Sigmoid colon (tissue), 7 donors: ENCODE data around the gene EFCAB5. TPM values are rescaled to one million over a fixed set of nuclear protein-coding genes. Genes with fewer than 3 reads are reported as not detected.
"Not testable (repeated sequence)": the region's sequence is repeated elsewhere in the genome, so short reads cannot be mapped to it uniquely, and the experiment has no call there.

Experiments used
- DNase-seq: peaks from one replicate; pipeline ENCODE4 v3.0.0-alpha.2; 2019
- H3K27ac ChIP-seq, 4 donors: fragments of 200-600 bp; sonication (generic); one replicate each; pipeline ENCODE4 v1.5.1; 2016 to 2019; ENCODE audit warnings: mild to moderate bottlenecking in 1 of 4
- H3K27me3 ChIP-seq, 3 donors: fragments of 200-600 bp; sonication (generic); one replicate each; pipeline ENCODE4 v1.5.1; 2019; ENCODE audit warnings: mild to moderate bottlenecking in 1 of 3
- H3K36me3 ChIP-seq, 4 donors: fragments of 200-600 bp; sonication (generic); one replicate each; pipeline ENCODE4 v1.5.1; 2016 to 2019
- H3K4me1 ChIP-seq, 4 donors: fragments of 200-600 bp; sonication (generic); one replicate each; pipeline ENCODE4 v1.5.1; 2017 to 2019
- H3K4me3 ChIP-seq, 4 donors: fragments of 200-600 bp; sonication (generic); one replicate each; pipeline ENCODE4 v1.5.1; 2017 to 2019; ENCODE audit warnings: mild to moderate bottlenecking in 2 of 4, moderate library complexity in 1 of 4
- H3K9me3 ChIP-seq, 4 donors: fragments of 200-600 bp in 3 of 4; sonication (generic) in 3 of 4; one replicate each; pipeline versions ENCODE4 v1.5.1 to v1.6.1; 2013 to 2019
- EP300 ChIP-seq, 4 donors: sonication (generic); formaldehyde crosslinking; IDR thresholded peaks; one replicate each; pipeline ENCODE4 v1.6.1; 2017; ENCODE audit warnings: antibody characterized with exemption in 4 of 4
- POLR2A ChIP-seq, 2 donors: fragments of 450-650 bp; IDR thresholded peaks; one replicate each; pipeline ENCODE4 v1.6.1; 2016; ENCODE audit warnings: antibody characterized with exemption in 2 of 2, mild to moderate bottlenecking in 2 of 2, moderate library complexity in 2 of 2
- POLR2AphosphoS5 ChIP-seq, 4 donors: sonication (generic); formaldehyde crosslinking; IDR thresholded peaks; one replicate each; pipeline ENCODE4 v1.6.1; 2017; ENCODE audit warnings: antibody characterized with exemption in 4 of 4
- WGBS, 2 donors: extraction: QIAGEN DNeasy Blood & Tissue Kit; methylation state at CpG; one replicate each; pipeline ENCODE4 v1.1.7; 2013; 5-methylcytosine and 5-hydroxymethylcytosine counted together
- intact Hi-C: fragments of 100-400 bp; cut with DNase I; formaldehyde crosslinking; loops from one replicate; pipeline ENCODE4 v1.15.1; 2023
- polyA plus RNA-seq, 3 donors: library from polyadenylated mRNA; stranded (reverse); fragments of 200-250 nt; gene quantifications; one replicate each; pipeline ENCODE4 v1.2.3, GENCODE V29; 2013
- total RNA-seq, 4 donors: library from RNA; depleted of rRNA; stranded (reverse); fragments of >200 nt; gene quantifications; one replicate each; pipeline ENCODE4 v1.1.0, GENCODE V29; 2016
- TF ChIP-seq, protein P1 (sequence below), 4 experiments: fragments of 450-650 bp in 3 of 4; fragments of 200-600 bp in 1 of 4; IDR thresholded peaks; one replicate each; pipeline ENCODE4 v1.5.1; 2016 to 2019; ENCODE audit warnings: antibody characterized with exemption in 4 of 4, mild to moderate bottlenecking in 3 of 4, moderate library complexity in 2 of 4
- donor health status: healthy with polysubstance abuse.
- donor health status: Bipolar disorder and iron deficiency.
- donor health status: healthy.

EFCAB5 gene
- total and polyA plus RNA-seq, 7 donors, result 0.14 to 3.2 (median 0.51) TPM; not detected in 1

GRCh38 chr17:30031214-30031869, 89.9 kb downstream of the EFCAB5 start:
- TF ChIP-seq POLR2AphosphoS5 (IDR thresholded peaks at IDR 0.05) (no peak), POLR2A (IDR thresholded peaks at IDR 0.05) (no peak), EP300 (IDR thresholded peaks at IDR 0.05) (no peak)
- TF ChIP-seq, protein P1, sequence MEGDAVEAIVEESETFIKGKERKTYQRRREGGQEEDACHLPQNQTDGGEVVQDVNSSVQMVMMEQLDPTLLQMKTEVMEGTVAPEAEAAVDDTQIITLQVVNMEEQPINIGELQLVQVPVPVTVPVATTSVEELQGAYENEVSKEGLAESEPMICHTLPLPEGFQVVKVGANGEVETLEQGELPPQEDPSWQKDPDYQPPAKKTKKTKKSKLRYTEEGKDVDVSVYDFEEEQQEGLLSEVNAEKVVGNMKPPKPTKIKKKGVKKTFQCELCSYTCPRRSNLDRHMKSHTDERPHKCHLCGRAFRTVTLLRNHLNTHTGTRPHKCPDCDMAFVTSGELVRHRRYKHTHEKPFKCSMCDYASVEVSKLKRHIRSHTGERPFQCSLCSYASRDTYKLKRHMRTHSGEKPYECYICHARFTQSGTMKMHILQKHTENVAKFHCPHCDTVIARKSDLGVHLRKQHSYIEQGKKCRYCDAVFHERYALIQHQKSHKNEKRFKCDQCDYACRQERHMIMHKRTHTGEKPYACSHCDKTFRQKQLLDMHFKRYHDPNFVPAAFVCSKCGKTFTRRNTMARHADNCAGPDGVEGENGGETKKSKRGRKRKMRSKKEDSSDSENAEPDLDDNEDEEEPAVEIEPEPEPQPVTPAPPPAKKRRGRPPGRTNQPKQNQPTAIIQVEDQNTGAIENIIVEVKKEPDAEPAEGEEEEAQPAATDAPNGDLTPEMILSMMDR (IDR thresholded peaks at IDR 0.05), result no peak
- intact Hi-C loops, result no loop called here
- Histone ChIP-seq H3K4me1 (no peaks in the 10 kb centered on the region), H3K27me3 (no peaks in the 10 kb centered on the region), H3K4me3 (no peak overlapping the region), H3K36me3 (no peaks in the 10 kb centered on the region), H3K27ac (no peak overlapping the region), H3K9me3 (no peaks in the 10 kb centered on the region)
- 92 to 93% methylated on average over 4 of the region's 4 CpGs for WGBS, 2 donors
- DNase-seq, result no peak

DNA sequence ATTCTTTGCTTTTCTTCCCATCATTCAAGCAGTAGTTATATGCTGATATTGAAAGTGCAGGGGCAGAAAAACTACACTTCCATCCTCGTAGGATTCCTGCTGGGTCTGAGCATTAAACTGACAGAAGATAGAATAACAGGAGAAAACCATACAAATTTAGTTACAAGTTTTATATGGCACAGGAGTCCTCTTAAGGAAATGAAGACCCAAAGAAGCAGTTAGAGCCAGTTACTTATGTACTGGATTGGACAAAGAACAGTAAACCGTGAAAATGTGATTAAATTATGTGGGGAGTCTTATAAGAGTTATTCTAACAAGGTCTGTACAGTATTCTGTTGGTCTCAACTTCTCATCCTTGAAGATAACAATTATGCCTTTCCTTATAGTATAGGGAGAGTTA, 93.9 kb downstream of the EFCAB5 start:
- H3K4me1 ChIP-seq, result no peaks in the 10 kb centered on the region
- no peaks in the 10 kb centered on the region for H3K27me3 ChIP-seq
- intact Hi-C loops, result no loop called here
- no peak overlapping the region for H3K27ac ChIP-seq
- H3K4me3 ChIP-seq, result no peak overlapping the region
- no peak for DNase-seq
- WGBS, 2 donors, result 79 to 84% methylated on average over 2 of the region's 2 CpGs
- TF ChIP-seq, protein P1 (IDR thresholded peaks at IDR 0.05), result no peak
- H3K36me3 ChIP-seq, result no peaks in the 10 kb centered on the region
- H3K9me3 ChIP-seq, result no peaks in the 10 kb centered on the region

DNA sequence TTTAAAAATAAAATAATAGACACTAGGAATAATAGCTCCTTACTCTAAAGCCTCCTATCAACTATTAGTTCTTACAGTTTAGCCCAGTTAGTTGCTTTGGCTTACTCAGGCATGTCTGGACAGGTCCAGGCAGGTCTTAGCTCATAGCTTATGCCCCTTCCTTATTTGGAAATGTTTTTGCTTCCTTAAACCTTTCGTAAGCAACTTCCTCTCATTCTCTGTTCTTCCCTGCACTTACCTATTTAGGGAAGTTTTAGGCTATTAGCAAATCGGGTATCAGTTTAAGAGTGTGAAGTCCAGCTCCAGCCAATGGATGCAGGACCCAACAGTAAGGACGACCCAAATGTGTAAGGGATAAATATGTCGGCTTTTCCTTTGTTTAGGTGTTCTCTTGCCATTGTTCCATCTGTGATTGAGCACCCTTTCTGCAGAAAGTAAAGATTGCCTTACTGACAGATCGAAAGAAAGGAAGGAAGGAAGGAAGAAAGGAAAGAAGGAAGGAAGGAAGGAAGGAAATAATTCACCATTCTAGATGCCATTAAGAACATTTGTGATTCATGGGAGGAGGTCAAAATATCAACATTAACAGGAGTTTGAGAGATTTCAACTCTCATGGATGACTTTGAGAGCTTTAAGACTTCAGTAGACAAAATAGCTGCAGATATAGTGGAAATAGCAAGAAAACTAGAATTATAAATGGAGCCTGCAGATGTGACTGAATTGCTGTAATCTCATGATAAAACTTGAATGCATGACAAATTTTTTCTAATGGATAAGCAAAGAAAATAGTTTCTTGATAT, 99.5 kb downstream of the EFCAB5 start:
- H3K9me3 ChIP-seq, H3K4me1 ChIP-seq, DNase-seq, H3K27me3 ChIP-seq, H3K27ac ChIP-seq, intact Hi-C loops, H3K4me3 ChIP-seq, H3K36me3 ChIP-seq: not testable (repeated sequence)
- 72 to 85% methylated on average over 5 of the region's 5 CpGs for WGBS, 2 donors

- H3K36me3 ChIP-seq, result no peaks in the 10 kb centered on the region
- H3K4me3 ChIP-seq, result no peak overlapping the region
- TF ChIP-seq POLR2A (IDR thresholded peaks at IDR 0.05), result no peak
- TF ChIP-seq, protein P1 (IDR thresholded peaks at IDR 0.05), result no peak
- no peak for TF ChIP-seq EP300 (IDR thresholded peaks at IDR 0.05)
- no peak for TF ChIP-seq POLR2AphosphoS5 (IDR thresholded peaks at IDR 0.05)
- H3K9me3 ChIP-seq, result no peaks in the 10 kb centered on the region
- no peaks in the 10 kb centered on the region for H3K27me3 ChIP-seq
- H3K27ac ChIP-seq, result no peak overlapping the region
- no peaks in the 10 kb centered on the region for H3K4me1 ChIP-seq
- intact Hi-C loops, result no loop called here
- DNase-seq, result no peak
Observed at GRCh38 chr17:30041551-30041950, 100.1 kb downstream of the EFCAB5 start.

GRCh38 chr17:30062372-30062771, 120.9 kb downstream of the EFCAB5 start:
- TF ChIP-seq POLR2A (IDR thresholded peaks at IDR 0.05), result no peak
- TF ChIP-seq, protein P1 (IDR thresholded peaks at IDR 0.05), result no peak
- Histone ChIP-seq H3K27me3 (no peaks in the 10 kb centered on the region), H3K4me1 (no peaks in the 10 kb centered on the region), H3K36me3 (no peaks in the 10 kb centered on the region), H3K27ac (no peak overlapping the region), H3K9me3 (peaks cover 5 to 7% (median 5%) of the 10 kb centered on the region in 4 donors), H3K4me3 (no peak overlapping the region)
- intact Hi-C loops, result no loop called here
- DNase-seq, result no peak
- WGBS, 2 donors, result 79 to 81% methylated on average over 4 of the region's 4 CpGs
